HepG2 (cell line): ENCODE results near the gene CENPC. TPM values are rescaled to one million over a fixed set of nuclear protein-coding genes. Genes with fewer than 3 reads are reported as not detected.

Experiments
- ATAC-seq: fragments of 200-7000 bp; cut with Tn5 transposase; 3 replicates; pipeline ENCODE4 v1.9.1; 2020; ENCODE audit warnings: mild to moderate bottlenecking, moderate library complexity
- BruUV-seq: library from RNA; stranded (reverse); fragments of 400-500 nt; replicated peaks from 2 replicates; lab custom pipeline; 2021; lab: Mats Ljungman, UMichigan
- CTCF ChIA-PET: fragments of 300-600 bp; formaldehyde crosslinking; extraction: SDS; loops from one replicate; lab custom pipeline; 2021; ENCODE audit warnings: low total read pairs, inconsistent platforms, low intra/inter-chr PET ratio; lab: Yijun Ruan, JAX
- POLR2A ChIA-PET: fragments of 350-600 bp; sonication (Branson Sonifier 250); formaldehyde crosslinking; loops from one replicate; lab custom pipeline; 2020; ENCODE audit warnings: antibody characterized with exemption, inconsistent platforms; lab: Yijun Ruan, JAX
- DNase-seq: peaks from one replicate; pipeline ENCODE4 v3.0.0-alpha.2; 2015; ENCODE audit warnings: low spot score
- FAIRE-seq: peaks from 3 replicates; lab custom pipeline; 2011; peaks lifted over from hg19 to GRCh38; lab: Jason Lieb, UNC
- H2AFZ ChIP-seq: one replicate; pipeline ENCODE4 v1.6.1; 2011; ENCODE audit warnings: low read length, inconsistent platforms
- H3K27ac ChIP-seq: fragments of 300-600 bp; 3 replicates; pipeline ENCODE4 v1.8.0; 2011; ENCODE audit warnings: mixed run types, mild to moderate bottlenecking, mixed read lengths, low read length, inconsistent platforms; ENCODE audit not compliant: insufficient read depth; ENCODE audit errors: extremely low read length
- H3K27me3 ChIP-seq, 2 experiments: fragments of 200-600 bp in 1 of 2; 2 replicates in 1 of 2; 3 replicates in 1 of 2; pipeline versions ENCODE4 v1.6.0 to v1.8.0; 2011; ENCODE audit warnings: low read length in 2 of 2, mild to moderate bottlenecking in 2 of 2, moderate library complexity in 2 of 2, inconsistent platforms in 1 of 2; ENCODE audit not compliant: insufficient read depth in 2 of 2, control insufficient read depth in 1 of 2
- H3K36me3 ChIP-seq, 2 experiments: fragments of 200-600 bp in 1 of 2; replicated peaks in 1 of 2; 2 replicates in 1 of 2; 3 replicates in 1 of 2; pipeline versions ENCODE4 v1.5.1 to v1.8.0; 2011; ENCODE audit warnings: low read length in 2 of 2, inconsistent platforms in 1 of 2; ENCODE audit not compliant: insufficient read depth in 2 of 2, control insufficient read depth in 1 of 2
- H3K4me1 ChIP-seq: 2 replicates; pipeline ENCODE4 v1.5.1; 2012; ENCODE audit warnings: low read length, inconsistent platforms; ENCODE audit not compliant: insufficient read depth
- H3K4me2 ChIP-seq: 2 replicates; pipeline ENCODE4 v1.6.0; 2011; ENCODE audit warnings: low read depth, low read length, inconsistent platforms
- H3K4me3 ChIP-seq, 3 experiments: fragments of 200-600 bp in 1 of 3; sonication (generic), shearing (Covaris generic) in 1 of 3; replicated peaks in 1 of 3; 2 replicates each; pipeline ENCODE4 v1.5.1; 2011 to 2016; ENCODE audit warnings: low read length in 3 of 3, inconsistent platforms in 2 of 3, low read depth in 2 of 3, mild to moderate bottlenecking in 2 of 3, control low read depth in 1 of 3, mixed read lengths in 1 of 3; ENCODE audit not compliant: insufficient read depth in 1 of 3
- H3K79me2 ChIP-seq: one replicate; pipeline ENCODE4 v1.6.1; 2011; ENCODE audit warnings: low read length, inconsistent platforms; ENCODE audit not compliant: insufficient read depth
- H3K9ac ChIP-seq: 2 replicates; pipeline ENCODE4 v1.6.0; 2011; ENCODE audit warnings: mild to moderate bottlenecking, low read depth, low read length, inconsistent platforms; ENCODE audit not compliant: insufficient read depth
- H3K9me3 ChIP-seq: 2 replicates; pipeline ENCODE4 v1.5.1; 2012; ENCODE audit warnings: mild to moderate bottlenecking, low read length
- H4K20me1 ChIP-seq: 2 replicates; pipeline ENCODE4 v1.6.0; 2011; ENCODE audit warnings: inconsistent platforms, mild to moderate bottlenecking, low read length, moderate library complexity; ENCODE audit not compliant: insufficient read depth
- FOSL1 ChIP-seq: sonication (generic); formaldehyde crosslinking; IDR thresholded peaks from 2 replicates; pipeline ENCODE4 v1.9.0; 2021; ENCODE audit warnings: missing genetic modification reagents, borderline replicate concordance
- ISL2 ChIP-seq: sonication (generic); formaldehyde crosslinking; IDR thresholded peaks from 2 replicates; pipeline ENCODE4 v1.5.0; 2020; ENCODE audit warnings: missing genetic modification reagents
- MAF1 ChIP-seq: sonication (generic); formaldehyde crosslinking; IDR thresholded peaks from 2 replicates; pipeline ENCODE4 v1.5.0; 2020; ENCODE audit warnings: missing genetic modification reagents, borderline replicate concordance
- NFE2 ChIP-seq: sonication (generic); formaldehyde crosslinking; IDR thresholded peaks from 2 replicates; pipeline ENCODE4 v1.4.0; 2020; ENCODE audit warnings: missing genetic modification reagents
- NKX3-1 ChIP-seq: sonication (generic); formaldehyde crosslinking; IDR thresholded peaks from 2 replicates; pipeline ENCODE4 v1.5.0; 2020; ENCODE audit warnings: missing genetic modification reagents
- REXO4 ChIP-seq: sonication (generic); formaldehyde crosslinking; IDR thresholded peaks from 2 replicates; pipeline ENCODE4 v1.8.0; 2022; ENCODE audit warnings: missing genetic modification reagents, mild to moderate bottlenecking, borderline replicate concordance
- ZEB1 ChIP-seq: IDR thresholded peaks from 2 replicates; pipeline ENCODE4 v1.6.1; 2012; ENCODE audit warnings: mild to moderate bottlenecking, low read depth, inconsistent platforms; ENCODE audit not compliant: insufficient replicate concordance
- ZNF335 ChIP-seq: sonication (generic); formaldehyde crosslinking; IDR thresholded peaks from 2 replicates; pipeline ENCODE4 v1.4.0; 2020; ENCODE audit warnings: missing genetic modification reagents
- ZNF337 ChIP-seq: sonication (generic); formaldehyde crosslinking; IDR thresholded peaks from 2 replicates; pipeline ENCODE4 v1.5.1; 2020; ENCODE audit warnings: missing genetic modification reagents, low read depth, mild to moderate bottlenecking, borderline replicate concordance
- ZNF407 ChIP-seq: sonication (generic); formaldehyde crosslinking; IDR thresholded peaks from one replicate; pipeline ENCODE4 v1.5.1; 2020; ENCODE audit warnings: mild to moderate bottlenecking, missing genetic modification reagents; ENCODE audit errors: not compliant biosample characterization
- WGBS: methylation state at CpG from one replicate; pipeline ENCODE4 v1.1.6; 2017; ENCODE audit warnings: low lambda C conversion rate; 5-methylcytosine and 5-hydroxymethylcytosine counted together
- in situ Hi-C: cut with HindIII; loops from 2 replicates; pipeline ENCODE4 v1.10.0; 2017; ENCODE audit warnings: low pct_unique_long_range_greater_than_20kb; ENCODE audit not compliant: extremely low pct_ligation_motif_present
- intact Hi-C: fragments of 100-400 bp; cut with micrococcal nuclease; formaldehyde crosslinking; loops from one replicate; pipeline ENCODE4 v1.10.0; 2022; ENCODE audit not compliant: unreplicated experiment
- polyA plus RNA-seq, 8 experiments: library from polyadenylated mRNA; depleted of rRNA in 3 of 8; stranded (reverse) in 7 of 8; unstranded in 1 of 8; fragments of >200 nt; fragmentation: Illumina TruSeq in 4 of 8; extraction: Trizol in 4 of 8; gene quantifications; 2 replicates each; pipeline versions ENCODE4 v1.2.1 to v1.2.3, GENCODE V29; 2011 to 2016; ENCODE audit warnings: low read depth in 4 of 8, missing spikeins in 1 of 8, mixed read lengths in 1 of 8; ENCODE audit not compliant: insufficient read depth in 1 of 8
- total RNA-seq, 5 experiments: library from RNA; depleted of rRNA; stranded (reverse); fragments of >200 nt; fragmentation: Illumina TruSeq; extraction: Trizol; gene quantifications; 2 replicates each; pipeline ENCODE4 v1.2.3, GENCODE V29; 2016; ENCODE audit warnings: low read depth in 1 of 5
- TF ChIP-seq, protein P1 (sequence below), 2 experiments: IDR thresholded peaks; 2 replicates each; pipeline ENCODE4 v1.6.1; 2011 to 2012; ENCODE audit warnings: low read length in 2 of 2, borderline replicate concordance in 1 of 2, low read depth in 1 of 2, mild to moderate bottlenecking in 1 of 2, moderate library complexity in 1 of 2

CENPC gene
- total and polyA plus RNA-seq, 2 of the 13 experiments (the other 11 are each of a cell fraction or from before 2014, with no cell fraction given), result 4.7 to 16.4 TPM

- TF ChIP-seq, protein P1, sequence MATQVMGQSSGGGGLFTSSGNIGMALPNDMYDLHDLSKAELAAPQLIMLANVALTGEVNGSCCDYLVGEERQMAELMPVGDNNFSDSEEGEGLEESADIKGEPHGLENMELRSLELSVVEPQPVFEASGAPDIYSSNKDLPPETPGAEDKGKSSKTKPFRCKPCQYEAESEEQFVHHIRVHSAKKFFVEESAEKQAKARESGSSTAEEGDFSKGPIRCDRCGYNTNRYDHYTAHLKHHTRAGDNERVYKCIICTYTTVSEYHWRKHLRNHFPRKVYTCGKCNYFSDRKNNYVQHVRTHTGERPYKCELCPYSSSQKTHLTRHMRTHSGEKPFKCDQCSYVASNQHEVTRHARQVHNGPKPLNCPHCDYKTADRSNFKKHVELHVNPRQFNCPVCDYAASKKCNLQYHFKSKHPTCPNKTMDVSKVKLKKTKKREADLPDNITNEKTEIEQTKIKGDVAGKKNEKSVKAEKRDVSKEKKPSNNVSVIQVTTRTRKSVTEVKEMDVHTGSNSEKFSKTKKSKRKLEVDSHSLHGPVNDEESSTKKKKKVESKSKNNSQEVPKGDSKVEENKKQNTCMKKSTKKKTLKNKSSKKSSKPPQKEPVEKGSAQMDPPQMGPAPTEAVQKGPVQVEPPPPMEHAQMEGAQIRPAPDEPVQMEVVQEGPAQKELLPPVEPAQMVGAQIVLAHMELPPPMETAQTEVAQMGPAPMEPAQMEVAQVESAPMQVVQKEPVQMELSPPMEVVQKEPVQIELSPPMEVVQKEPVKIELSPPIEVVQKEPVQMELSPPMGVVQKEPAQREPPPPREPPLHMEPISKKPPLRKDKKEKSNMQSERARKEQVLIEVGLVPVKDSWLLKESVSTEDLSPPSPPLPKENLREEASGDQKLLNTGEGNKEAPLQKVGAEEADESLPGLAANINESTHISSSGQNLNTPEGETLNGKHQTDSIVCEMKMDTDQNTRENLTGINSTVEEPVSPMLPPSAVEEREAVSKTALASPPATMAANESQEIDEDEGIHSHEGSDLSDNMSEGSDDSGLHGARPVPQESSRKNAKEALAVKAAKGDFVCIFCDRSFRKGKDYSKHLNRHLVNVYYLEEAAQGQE (IDR thresholded peaks at IDR 0.05; ENCODE audit: borderline replicate concordance in 1 of 2, low read depth in 1 of 2, low read length in 2 of 2), result no peak
Measured at GRCh38 chr4:67546971-67547370, 1.7 kb upstream of the CENPC start (continued).

- H3K36me3 ChIP-seq, result peaks cover 0 to 8% of the 10 kb centered on the region in 2 experiments; a peak in 2 of 5 replicates
- H3K9me3 ChIP-seq, result no peaks in the 10 kb centered on the region
- intact Hi-C loops (loop anchor here (5.0 kb wide), 4 partner anchors 71 to 631 kb away; partner anchors contain the start of gene UBA6), in situ Hi-C loops (loop anchor here (25.0 kb wide), 1 partner anchor 616 kb away; no protein-coding TSS in a partner anchor)
- WGBS, result 25% methylated on average over 4 of the region's 4 CpGs
- peak overlapping the region; percentile 52; the same call in 1 of the 2 replicates for H3K9ac ChIP-seq
- H3K79me2 ChIP-seq, result peaks cover 34% of the 10 kb centered on the region
- H2AFZ ChIP-seq, result peak overlapping the region; percentile 74
- ChIA-PET POLR2A (interaction anchor here (1.2 kb wide), 1 partner anchor 155 kb away, joined by 4 read pairs; the partner anchor contains the start of gene UBA6), CTCF (no interaction called here)
- no peak for FAIRE-seq
- H3K4me1 ChIP-seq, result peaks cover 36% of the 10 kb centered on the region
- H3K4me2 ChIP-seq, result peak overlapping the region; percentile 77
- H3K27ac ChIP-seq, result peak overlapping the region; percentile 44
- no peaks in the 10 kb centered on the region for H3K27me3 ChIP-seq
- ATAC-seq, result no peak
- DNase-seq, result no peak
- no TSS peak for BruUV-seq
- H3K4me3 ChIP-seq, result peak overlapping the region; percentile 55 to 96 (median 67); a peak in 5 of 6 replicates
- H4K20me1 ChIP-seq, result no peaks in the 10 kb centered on the region
- no peak for TF ChIP-seq FOSL1
- TF ChIP-seq ZNF337 (CRISPR knock-in tag), result no peak
- TF ChIP-seq MAF1 (CRISPR knock-in tag), result no peak
- TF ChIP-seq NFE2 (CRISPR knock-in tag), result no peak
- TF ChIP-seq ZNF335 (CRISPR knock-in tag), result no peak
- TF ChIP-seq REXO4 (CRISPR knock-in tag), result no peak
- TF ChIP-seq ISL2 (CRISPR knock-in tag), result no peak
- no peak for TF ChIP-seq NKX3-1 (CRISPR knock-in tag)
- no peak for TF ChIP-seq ZNF407 (CRISPR knock-in tag)
- no peak for TF ChIP-seq ZEB1
Measured at GRCh38 chr4:67546004-67546356, 677 bp upstream of the CENPC start.
